PFSK-1 (cell line): ENCODE results near the gene MSH5.
A peak's percentile ranks its signal among the peaks of the same experiment; 100 is the strongest.

Source experiments
- FOXP2 ChIP-seq: optimal IDR thresholded peaks from 2 replicates; pipeline ENCODE3; 2011; ENCODE audit warnings: borderline replicate concordance, control low read depth, inconsistent platforms; ENCODE audit not compliant: insufficient read depth; ENCODE audit errors: extremely low read length, extremely low read depth
- POLR2AphosphoS5 ChIP-seq: IDR thresholded peaks from 2 replicates; pipeline ENCODE4 v1.6.1; 2012; ENCODE audit warnings: low read depth, mild to moderate bottlenecking, control low read depth, low read length, moderate library complexity
- SIN3A ChIP-seq: IDR thresholded peaks from 2 replicates; pipeline ENCODE4 v1.6.1; 2012; ENCODE audit warnings: mild to moderate bottlenecking, low read length, moderate library complexity, borderline replicate concordance; ENCODE audit not compliant: insufficient read depth
- TAF1 ChIP-seq: IDR thresholded peaks from 2 replicates; pipeline ENCODE4 v1.6.1; 2012; ENCODE audit warnings: low read length, control low read depth, borderline replicate concordance; ENCODE audit not compliant: insufficient read depth
- TF ChIP-seq, protein P1 (sequence below), 2 experiments: IDR thresholded peaks; 2 replicates each; pipeline versions ENCODE4 v1.6.1 to v1.8.0; 2011 to 2012; ENCODE audit warnings: low read depth in 2 of 2, low read length in 2 of 2, control low read depth in 1 of 2, inconsistent platforms in 1 of 2, mild to moderate bottlenecking in 1 of 2, moderate library complexity in 1 of 2; ENCODE audit not compliant: insufficient read depth in 1 of 2

The MSH5 gene

DNA sequence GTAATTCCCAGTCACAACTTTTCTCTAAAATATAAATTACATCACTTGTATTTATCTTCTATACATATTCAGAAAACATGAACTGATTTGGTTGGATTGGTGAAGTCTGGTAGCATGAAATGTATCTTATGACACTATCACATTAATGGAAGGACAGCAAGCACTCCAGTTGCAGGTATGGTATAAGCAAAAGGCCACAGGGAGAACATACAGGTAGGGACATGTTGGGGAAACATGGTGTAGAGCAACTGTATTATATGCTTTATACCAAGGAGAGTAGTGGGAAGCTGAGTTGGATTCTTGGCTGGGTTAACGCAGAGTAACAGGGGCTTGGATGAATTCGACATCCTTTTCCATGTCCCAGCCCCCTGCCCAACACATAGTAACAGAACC, 57.2 kb downstream of the MSH5 start:
- TF ChIP-seq FOXP2, result no peak
- no peak for TF ChIP-seq SIN3A
- TF ChIP-seq, protein P1, sequence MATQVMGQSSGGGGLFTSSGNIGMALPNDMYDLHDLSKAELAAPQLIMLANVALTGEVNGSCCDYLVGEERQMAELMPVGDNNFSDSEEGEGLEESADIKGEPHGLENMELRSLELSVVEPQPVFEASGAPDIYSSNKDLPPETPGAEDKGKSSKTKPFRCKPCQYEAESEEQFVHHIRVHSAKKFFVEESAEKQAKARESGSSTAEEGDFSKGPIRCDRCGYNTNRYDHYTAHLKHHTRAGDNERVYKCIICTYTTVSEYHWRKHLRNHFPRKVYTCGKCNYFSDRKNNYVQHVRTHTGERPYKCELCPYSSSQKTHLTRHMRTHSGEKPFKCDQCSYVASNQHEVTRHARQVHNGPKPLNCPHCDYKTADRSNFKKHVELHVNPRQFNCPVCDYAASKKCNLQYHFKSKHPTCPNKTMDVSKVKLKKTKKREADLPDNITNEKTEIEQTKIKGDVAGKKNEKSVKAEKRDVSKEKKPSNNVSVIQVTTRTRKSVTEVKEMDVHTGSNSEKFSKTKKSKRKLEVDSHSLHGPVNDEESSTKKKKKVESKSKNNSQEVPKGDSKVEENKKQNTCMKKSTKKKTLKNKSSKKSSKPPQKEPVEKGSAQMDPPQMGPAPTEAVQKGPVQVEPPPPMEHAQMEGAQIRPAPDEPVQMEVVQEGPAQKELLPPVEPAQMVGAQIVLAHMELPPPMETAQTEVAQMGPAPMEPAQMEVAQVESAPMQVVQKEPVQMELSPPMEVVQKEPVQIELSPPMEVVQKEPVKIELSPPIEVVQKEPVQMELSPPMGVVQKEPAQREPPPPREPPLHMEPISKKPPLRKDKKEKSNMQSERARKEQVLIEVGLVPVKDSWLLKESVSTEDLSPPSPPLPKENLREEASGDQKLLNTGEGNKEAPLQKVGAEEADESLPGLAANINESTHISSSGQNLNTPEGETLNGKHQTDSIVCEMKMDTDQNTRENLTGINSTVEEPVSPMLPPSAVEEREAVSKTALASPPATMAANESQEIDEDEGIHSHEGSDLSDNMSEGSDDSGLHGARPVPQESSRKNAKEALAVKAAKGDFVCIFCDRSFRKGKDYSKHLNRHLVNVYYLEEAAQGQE (IDR thresholded peaks at IDR 0.05; ENCODE audit: insufficient read depth in 1 of 2, low read depth in 2 of 2, low read length in 2 of 2), result no peak
- TF ChIP-seq TAF1, result no peak
- TF ChIP-seq POLR2AphosphoS5, result no peak

DNA sequence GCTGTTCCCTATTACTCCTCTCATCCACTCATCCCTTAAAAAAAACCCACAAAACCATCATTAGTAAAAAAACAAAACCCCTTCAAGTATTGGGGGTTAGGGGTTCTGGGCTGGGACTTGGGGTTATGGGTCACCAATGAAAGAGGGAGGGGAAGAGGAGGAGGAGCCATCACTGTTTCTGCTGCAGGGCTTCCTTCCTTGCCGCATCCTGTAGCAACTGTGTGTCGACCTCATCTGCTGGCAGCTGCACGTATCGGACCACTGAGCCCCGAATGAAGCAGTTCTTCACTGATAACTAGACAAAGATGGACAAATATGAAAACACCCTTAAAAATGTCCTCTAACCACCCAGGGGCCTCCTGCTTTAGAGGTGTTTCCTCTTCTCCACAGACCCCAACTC, 57.8 kb downstream of the MSH5 start:
- TF ChIP-seq POLR2AphosphoS5 (peak; percentile 18; the same call in 1 of the 2 replicates), SIN3A (no peak), FOXP2 (no peak)

DNA sequence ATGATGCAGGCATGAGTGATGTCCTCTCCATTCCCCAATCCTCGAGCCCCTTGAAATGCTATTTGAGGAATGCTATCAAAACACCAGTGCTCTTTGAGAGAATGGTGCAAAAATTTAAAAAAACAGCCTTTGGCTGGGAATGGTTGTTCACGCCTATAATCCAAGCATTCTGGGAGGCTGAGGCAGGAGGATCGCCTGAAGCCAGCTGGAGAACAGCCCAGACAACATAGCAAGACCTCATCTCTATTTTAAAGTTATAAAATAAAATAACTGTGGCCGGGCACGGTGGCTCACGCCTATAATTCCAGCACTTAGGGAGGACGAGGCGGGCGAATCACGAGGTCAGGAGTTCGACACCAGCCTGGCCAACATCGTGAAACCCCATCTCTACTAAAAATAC, 60.0 kb downstream of the MSH5 start:
- TF ChIP-seq, protein P1 (IDR thresholded peaks at IDR 0.05; ENCODE audit: insufficient read depth in 1 of 2, low read depth in 2 of 2, low read length in 2 of 2), result no peak
- TF ChIP-seq POLR2AphosphoS5 (no peak), TAF1 (no peak), FOXP2 (no peak), SIN3A (no peak)

DNA sequence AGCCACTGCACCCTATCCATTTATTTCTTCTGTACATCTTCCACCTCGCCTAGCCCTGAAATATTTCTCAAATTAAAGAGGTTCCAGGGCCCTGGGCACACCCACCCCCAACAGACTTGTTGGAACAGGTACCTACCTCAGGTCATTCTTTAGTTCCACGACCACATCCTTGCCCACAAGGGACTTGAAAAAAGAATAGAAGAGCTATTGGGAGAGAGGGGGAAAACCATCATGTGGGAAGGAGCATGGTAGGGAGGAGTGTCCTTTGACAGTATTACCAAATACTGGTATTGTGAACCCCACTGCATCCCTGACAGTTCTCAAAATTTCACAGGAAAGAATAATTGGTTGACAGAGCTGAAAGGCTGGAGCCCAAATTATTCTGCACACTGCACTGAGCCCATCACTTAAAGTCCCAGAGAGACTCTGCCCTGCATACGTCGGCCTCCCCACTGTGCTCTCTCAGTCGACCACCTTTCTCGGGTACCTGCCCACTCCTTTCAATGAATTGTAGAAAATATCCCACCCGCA, 66.2 kb downstream of the MSH5 start:
- TF ChIP-seq FOXP2 (no peak), POLR2AphosphoS5 (no peak), TAF1 (no peak), SIN3A (no peak)
- TF ChIP-seq, protein P1 (IDR thresholded peaks at IDR 0.05; ENCODE audit: insufficient read depth in 1 of 2, low read depth in 2 of 2, low read length in 2 of 2), result no peak

DNA sequence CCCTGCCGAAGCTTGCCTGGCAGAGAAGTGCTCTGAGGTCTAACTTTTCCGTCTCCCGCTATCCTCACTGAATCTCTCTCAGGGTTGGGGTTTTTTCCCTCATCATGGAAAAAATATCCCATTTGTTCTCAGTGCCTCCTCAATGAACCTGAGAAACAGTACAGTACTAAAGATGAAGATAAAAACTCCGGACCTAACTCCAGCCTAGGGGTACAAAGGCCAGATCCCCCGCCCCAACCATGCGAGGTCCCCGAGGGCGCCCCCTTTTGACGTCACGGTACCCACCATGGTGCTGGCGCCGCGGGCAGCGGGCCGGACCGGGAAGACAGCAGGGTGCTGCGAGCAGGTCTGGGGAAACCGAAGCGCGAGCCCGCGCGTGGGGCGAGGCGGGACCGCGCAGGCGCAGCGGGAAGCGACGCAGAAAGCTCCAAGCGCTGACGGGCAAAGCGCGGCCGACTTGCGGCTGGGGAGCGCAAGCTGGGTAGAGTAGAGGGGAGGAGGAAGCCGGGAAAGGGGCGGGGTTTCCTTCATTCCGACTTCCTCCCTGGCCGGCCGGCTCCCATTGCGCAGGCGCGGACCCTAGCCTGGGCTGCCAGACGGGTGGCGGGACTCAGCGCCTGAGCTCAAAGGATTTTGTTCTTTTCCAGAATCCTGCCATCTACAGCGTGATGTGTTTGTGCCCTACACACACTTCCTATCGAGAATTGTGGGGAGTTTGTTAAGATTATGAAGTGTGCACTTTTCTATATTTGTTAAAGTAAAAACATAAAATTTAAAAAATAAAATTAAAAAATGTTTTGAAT, 66.9 kb downstream of the MSH5 start, which contains the start of gene LSM2:
TSS of gene LSM2 (minus strand) at position 497 of the 803 bp plus-strand sequence. CDS start at position 288, 209 bp downstream.
- TF ChIP-seq TAF1 (no peak), POLR2AphosphoS5 (peak; percentile 96), SIN3A (no peak), FOXP2 (peak; percentile 83)
- TF ChIP-seq, protein P1 (IDR thresholded peaks at IDR 0.05; ENCODE audit: insufficient read depth in 1 of 2, low read depth in 2 of 2, low read length in 2 of 2), result no peak
